ENCODE measurements around the gene ACTC1.

The ACTC1 gene

DNA sequence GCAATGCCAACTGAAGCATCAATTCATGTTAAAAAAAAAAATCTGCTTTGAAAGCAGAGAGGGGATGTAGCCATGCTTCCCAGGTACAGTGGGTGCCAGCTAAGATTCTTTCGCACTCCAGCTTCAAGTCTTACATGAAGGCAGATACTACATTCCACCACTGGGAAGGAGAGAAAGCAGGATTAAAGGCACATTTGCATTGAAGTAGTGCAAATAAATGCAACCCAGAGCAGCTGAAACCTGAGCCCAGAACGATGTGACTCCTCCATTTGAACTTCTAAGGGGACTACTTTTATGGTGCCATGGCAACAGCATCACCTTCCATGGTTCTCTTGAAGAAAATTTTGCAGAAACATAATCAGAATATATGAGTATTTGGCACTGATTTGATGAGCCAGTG is 21.4 kb downstream of the ACTC1 start:
- TF ChIP-seq, protein P1, sequence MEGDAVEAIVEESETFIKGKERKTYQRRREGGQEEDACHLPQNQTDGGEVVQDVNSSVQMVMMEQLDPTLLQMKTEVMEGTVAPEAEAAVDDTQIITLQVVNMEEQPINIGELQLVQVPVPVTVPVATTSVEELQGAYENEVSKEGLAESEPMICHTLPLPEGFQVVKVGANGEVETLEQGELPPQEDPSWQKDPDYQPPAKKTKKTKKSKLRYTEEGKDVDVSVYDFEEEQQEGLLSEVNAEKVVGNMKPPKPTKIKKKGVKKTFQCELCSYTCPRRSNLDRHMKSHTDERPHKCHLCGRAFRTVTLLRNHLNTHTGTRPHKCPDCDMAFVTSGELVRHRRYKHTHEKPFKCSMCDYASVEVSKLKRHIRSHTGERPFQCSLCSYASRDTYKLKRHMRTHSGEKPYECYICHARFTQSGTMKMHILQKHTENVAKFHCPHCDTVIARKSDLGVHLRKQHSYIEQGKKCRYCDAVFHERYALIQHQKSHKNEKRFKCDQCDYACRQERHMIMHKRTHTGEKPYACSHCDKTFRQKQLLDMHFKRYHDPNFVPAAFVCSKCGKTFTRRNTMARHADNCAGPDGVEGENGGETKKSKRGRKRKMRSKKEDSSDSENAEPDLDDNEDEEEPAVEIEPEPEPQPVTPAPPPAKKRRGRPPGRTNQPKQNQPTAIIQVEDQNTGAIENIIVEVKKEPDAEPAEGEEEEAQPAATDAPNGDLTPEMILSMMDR (IDR thresholded peaks at IDR 0.05; ENCODE audit: low read depth, low read length): no peak
- no peak for DNase-seq (ENCODE audit: extremely low read depth, low read depth)

DNA sequence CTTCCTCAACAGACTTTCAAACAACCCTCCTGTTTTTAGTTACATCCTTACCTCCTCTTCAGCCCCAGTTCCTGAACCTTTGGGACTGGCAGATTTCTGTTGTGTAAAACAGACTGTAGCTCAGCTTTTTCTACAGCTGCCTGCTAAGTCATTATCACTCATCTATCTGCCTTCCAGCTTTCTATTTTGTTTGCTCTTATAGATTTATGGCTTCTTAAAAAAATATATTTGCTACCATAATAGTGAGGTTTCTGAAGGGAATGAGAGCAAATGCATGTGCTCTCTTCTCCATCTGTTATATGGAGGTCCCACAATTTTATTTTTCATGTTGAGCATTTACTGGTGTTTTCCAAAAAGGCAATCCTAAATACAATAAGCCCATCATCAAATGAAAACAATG is 22.3 kb downstream of the ACTC1 start:
- TF ChIP-seq, protein P1 (IDR thresholded peaks at IDR 0.05; ENCODE audit: low read depth, low read length): no peak
- DNase-seq (ENCODE audit: extremely low read depth, low read depth): no peak

DNA sequence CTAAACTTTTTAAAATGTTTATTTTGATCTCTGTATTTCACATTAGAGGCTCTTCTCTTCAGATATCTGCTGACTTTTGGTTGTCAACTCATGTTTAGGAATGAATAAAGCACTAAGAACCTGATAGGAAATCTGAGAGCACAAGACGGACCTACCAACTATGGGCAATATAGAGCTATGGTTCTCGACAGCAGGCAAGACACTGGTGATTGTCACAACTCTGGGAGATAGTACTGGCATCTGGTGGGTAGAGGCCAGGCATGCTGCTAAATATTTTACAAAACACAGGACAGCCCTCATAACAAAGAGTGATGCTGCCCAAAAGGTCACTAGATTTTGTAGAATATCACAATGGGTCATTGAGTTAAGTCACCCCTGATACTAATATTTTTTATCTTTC is 23.0 kb downstream of the ACTC1 start:
- TF ChIP-seq, protein P1 (IDR thresholded peaks at IDR 0.05; ENCODE audit: low read depth, low read length): no peak

DNA sequence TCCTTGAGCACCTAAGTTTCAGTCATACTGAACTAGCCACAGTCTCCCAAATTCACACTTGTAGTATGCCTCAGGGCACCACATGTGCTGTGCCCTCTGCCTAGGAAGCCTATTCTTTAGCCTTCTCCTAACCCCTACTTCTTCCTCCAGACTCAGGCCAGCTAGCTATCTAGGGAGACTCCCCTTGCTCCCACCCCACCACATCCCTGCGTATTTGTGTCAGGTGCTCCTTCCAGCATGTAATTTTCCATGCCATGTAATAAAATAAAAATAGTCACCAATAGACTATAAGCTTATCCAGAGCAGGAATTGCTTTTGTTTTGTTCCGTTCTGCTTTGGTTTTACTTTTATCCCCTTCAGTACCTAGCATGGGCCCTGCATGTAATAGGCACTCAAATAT is 25.6 kb downstream of the ACTC1 start:
- TF ChIP-seq, protein P1 (IDR thresholded peaks at IDR 0.05; ENCODE audit: low read depth, low read length): no peak
- no peak for DNase-seq (ENCODE audit: extremely low read depth, low read depth)

More for the DNA sequence above, 23.0 kb downstream of the ACTC1 start:
- DNase-seq (ENCODE audit: extremely low read depth, low read depth): no peak

DNA sequence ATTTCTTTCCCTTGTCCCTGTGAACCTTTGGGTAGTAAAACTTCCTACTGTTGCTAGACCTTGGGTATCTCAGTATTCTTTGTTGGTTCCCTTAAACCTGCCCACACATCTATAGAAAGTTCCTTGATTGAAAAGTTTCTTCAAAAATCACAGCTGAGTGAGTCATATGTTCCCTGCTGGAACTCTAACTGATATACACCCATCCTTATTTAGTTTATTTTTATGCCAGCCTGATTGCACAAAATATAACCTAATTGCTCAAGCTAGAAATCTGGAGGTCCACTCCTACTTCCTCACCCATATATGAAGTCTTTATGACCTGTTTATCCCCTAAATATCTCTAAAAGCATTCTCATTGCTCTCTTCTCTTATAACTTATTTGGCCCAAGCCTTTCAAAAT is 26.8 kb downstream of the ACTC1 start:
- TF ChIP-seq, protein P1 (IDR thresholded peaks at IDR 0.05; ENCODE audit: low read depth, low read length): no peak
- no peak for DNase-seq (ENCODE audit: extremely low read depth, low read depth)

DNA sequence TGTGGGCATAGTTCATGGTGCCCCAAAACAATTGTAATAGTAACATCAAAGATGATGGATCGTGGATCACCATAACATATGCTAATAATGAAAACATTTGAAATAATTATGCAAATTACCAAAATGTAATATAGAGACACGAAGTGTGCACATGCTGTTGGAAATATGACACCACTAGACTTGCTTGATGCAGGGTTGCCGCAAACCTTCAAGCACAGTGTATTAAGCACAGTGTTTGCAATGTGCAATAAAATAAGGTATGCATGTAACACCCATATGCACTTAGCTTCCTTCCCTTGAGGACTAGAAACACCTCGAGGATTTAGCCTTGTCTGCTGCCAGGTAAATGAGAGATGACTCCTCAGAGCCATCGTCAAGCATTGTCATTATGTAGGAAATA is 29.6 kb downstream of the ACTC1 start:
- no peak for DNase-seq (ENCODE audit: extremely low read depth, low read depth)
- TF ChIP-seq, protein P1 (IDR thresholded peaks at IDR 0.05; ENCODE audit: low read depth, low read length): no peak

DNA sequence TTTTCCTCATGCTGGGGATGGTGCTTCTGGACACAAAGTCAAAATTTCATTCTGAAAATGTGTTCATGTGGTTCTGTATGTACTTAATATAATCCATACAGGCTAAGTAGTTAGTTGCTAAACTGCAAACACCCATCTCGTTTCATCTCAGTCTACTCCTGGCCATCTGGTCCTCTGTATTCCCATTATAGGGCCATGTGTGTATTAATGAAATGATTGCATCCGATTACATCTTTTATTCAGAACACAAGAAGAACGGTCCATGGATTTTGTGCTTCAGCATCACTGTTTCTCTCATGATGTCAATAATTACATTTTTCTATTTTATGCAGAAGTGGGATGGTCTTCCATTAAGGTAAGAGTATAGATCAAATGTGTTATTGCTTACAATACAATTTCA is 34.4 kb downstream of the ACTC1 start:
- TF ChIP-seq, protein P1 (IDR thresholded peaks at IDR 0.05; ENCODE audit: low read depth, low read length): no peak
- no peak for DNase-seq (ENCODE audit: extremely low read depth, low read depth)

Measured in AG09319 (cell line).